ENCODE measurements around the gene CEP126.

GRCh38 chr11:102026959-102027358, 112.1 kb downstream of the CEP126 start:
- TF ChIP-seq GATA2 (IDR thresholded peaks at IDR 0.05; ENCODE audit: low read depth, low read length) (no peak), GATA3 (IDR thresholded peaks at IDR 0.05; ENCODE audit: low read depth, low read length) (no peak)
